ENCODE results near the gene TM4SF20. TPM values are rescaled to one million over a fixed set of nuclear protein-coding genes. Genes with fewer than 3 reads are reported as not detected.

The TM4SF20 gene
- total and polyA plus RNA-seq, 2 donors (not counting 1 experiment from before 2014, with no cell fraction given), result 1.3 TPM; not detected in 1

DNA sequence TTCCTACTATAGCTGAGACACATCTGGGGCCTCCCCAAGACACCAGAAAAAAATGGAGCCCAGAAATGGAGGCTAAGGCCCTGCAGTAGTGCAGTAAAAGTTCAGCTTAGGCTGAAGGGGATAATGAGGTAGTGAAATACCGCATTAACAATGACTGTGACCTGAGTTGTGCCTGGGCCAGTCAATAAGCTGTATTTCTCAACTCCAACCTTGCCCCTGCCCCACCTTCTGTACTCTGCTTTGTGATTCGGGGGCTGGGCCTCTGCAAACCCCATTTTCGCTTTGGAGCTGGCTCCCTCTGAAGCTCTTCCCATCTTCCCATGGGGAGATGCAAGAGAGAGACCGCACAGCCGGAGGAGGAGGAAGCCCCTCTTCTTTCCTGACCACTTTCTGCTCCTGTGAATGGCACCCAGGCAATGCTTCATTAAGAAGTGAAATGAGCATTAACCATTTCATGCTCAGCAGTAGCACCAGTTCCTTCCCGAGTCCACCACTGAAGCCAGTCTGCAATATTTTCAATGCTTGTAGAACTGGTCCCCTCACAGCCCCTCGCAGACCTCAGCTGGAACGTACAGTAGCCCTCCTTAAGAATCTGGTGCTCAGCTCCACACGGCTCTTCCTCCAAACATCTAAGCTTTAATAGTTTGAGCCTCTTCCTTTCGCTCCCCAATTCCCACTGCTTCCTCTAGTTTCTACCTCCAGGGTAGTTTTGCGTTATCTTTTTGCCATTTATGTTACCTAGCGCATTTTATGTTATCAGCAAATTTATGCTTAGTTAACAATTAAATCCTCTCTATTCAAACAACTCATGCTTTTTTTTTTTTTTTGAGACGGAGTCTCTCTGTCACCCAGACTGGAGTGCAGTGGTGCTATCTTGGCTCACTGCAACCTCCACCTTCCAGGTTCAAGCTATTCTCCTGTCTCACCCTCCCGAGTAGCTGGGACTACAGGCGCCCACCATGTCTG lies 41.3 kb upstream of the TM4SF20 start:
- H3K27ac ChIP-seq (ENCODE audit: insufficient read depth, low read length), result no peak overlapping the region

DNA sequence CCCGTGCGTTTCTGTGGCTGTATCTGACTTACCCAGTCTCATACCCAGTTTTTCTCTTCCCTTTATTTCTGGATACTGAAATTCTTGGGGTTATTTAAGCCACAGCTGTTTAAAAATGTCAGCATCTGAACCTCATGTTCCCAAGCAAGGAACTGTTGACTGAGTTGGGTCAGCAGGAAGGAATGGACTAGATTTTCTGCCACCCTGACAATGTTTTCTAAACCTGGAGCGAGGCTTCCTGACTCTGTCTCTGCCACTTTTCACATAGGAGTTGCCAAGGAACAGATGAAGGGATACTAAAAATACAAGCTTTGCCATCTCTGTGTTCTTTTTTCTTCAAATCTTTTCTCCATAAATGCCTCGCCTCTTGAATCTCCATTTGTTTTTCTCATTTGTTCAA lies 37.6 kb upstream of the TM4SF20 start:
- no peaks in the 10 kb centered on the region for H3K36me3 ChIP-seq (ENCODE audit: control insufficient read depth, insufficient read depth, low read length)
- no peak for DNase-seq (ENCODE audit: low read depth in 2 of 2)
- H3K4me2 ChIP-seq (ENCODE audit: extremely low read depth, insufficient read depth, low read length), result no peak overlapping the region
- no peak overlapping the region for H2AFZ ChIP-seq (ENCODE audit: low read length)
- TF ChIP-seq, protein P1, sequence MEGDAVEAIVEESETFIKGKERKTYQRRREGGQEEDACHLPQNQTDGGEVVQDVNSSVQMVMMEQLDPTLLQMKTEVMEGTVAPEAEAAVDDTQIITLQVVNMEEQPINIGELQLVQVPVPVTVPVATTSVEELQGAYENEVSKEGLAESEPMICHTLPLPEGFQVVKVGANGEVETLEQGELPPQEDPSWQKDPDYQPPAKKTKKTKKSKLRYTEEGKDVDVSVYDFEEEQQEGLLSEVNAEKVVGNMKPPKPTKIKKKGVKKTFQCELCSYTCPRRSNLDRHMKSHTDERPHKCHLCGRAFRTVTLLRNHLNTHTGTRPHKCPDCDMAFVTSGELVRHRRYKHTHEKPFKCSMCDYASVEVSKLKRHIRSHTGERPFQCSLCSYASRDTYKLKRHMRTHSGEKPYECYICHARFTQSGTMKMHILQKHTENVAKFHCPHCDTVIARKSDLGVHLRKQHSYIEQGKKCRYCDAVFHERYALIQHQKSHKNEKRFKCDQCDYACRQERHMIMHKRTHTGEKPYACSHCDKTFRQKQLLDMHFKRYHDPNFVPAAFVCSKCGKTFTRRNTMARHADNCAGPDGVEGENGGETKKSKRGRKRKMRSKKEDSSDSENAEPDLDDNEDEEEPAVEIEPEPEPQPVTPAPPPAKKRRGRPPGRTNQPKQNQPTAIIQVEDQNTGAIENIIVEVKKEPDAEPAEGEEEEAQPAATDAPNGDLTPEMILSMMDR (conservative IDR thresholded peaks at IDR 0.05 in 1 of 2, IDR thresholded peaks at IDR 0.05 in 1 of 2; ENCODE audit: low read depth in 1 of 2, low read length in 2 of 2), result no peak
- TF ChIP-seq EZH2 (IDR thresholded peaks at IDR 0.05; ENCODE audit: low read length, missing control alignments), result no peak
- peaks cover 2% of the 10 kb centered on the region for H3K4me1 ChIP-seq (ENCODE audit: control insufficient read depth, extremely low read depth, insufficient read depth, low read length)
- H3K9ac ChIP-seq (ENCODE audit: insufficient read depth, low read length), result no peak overlapping the region
- H3K4me3 ChIP-seq (replicated peaks in 1 of 4; ENCODE audit: control extremely low read depth in 1 of 4, insufficient read depth in 1 of 4, low read depth in 3 of 4, low read length in 4 of 4), result no peak overlapping the region
- H3K27ac ChIP-seq (ENCODE audit: insufficient read depth, low read length), result no peak overlapping the region
- H4K20me1 ChIP-seq (ENCODE audit: control insufficient read depth, extremely low read depth, insufficient read depth, low read length), result no peaks in the 10 kb centered on the region
- no peaks in the 10 kb centered on the region for H3K9me3 ChIP-seq (ENCODE audit: control insufficient read depth, insufficient read depth, low read depth, low read length)
- no peaks in the 10 kb centered on the region for H3K27me3 ChIP-seq (ENCODE audit: control insufficient read depth, insufficient read depth, low read length)
- no peaks in the 10 kb centered on the region for H3K79me2 ChIP-seq (ENCODE audit: control insufficient read depth, insufficient read depth, low read length)

More for the DNA sequence above, 41.3 kb upstream of the TM4SF20 start:
- no peak for DNase-seq (ENCODE audit: low read depth in 2 of 2)
- H3K4me1 ChIP-seq (ENCODE audit: control insufficient read depth, extremely low read depth, insufficient read depth, low read length), result no peaks in the 10 kb centered on the region
- H3K27me3 ChIP-seq (ENCODE audit: control insufficient read depth, insufficient read depth, low read length), result no peaks in the 10 kb centered on the region
- no peaks in the 10 kb centered on the region for H3K79me2 ChIP-seq (ENCODE audit: control insufficient read depth, insufficient read depth, low read length)
- no peaks in the 10 kb centered on the region for H3K9me3 ChIP-seq (ENCODE audit: control insufficient read depth, insufficient read depth, low read depth, low read length)
- H3K4me2 ChIP-seq (ENCODE audit: extremely low read depth, insufficient read depth, low read length), result no peak overlapping the region
- H3K36me3 ChIP-seq (ENCODE audit: control insufficient read depth, insufficient read depth, low read length), result no peaks in the 10 kb centered on the region
- no peak overlapping the region for H2AFZ ChIP-seq (ENCODE audit: low read length)
- H3K9ac ChIP-seq (ENCODE audit: insufficient read depth, low read length), result no peak overlapping the region
- H3K4me3 ChIP-seq (replicated peaks in 1 of 4; ENCODE audit: control extremely low read depth in 1 of 4, insufficient read depth in 1 of 4, low read depth in 3 of 4, low read length in 4 of 4), result no peak overlapping the region
- no peaks in the 10 kb centered on the region for H4K20me1 ChIP-seq (ENCODE audit: control insufficient read depth, extremely low read depth, insufficient read depth, low read length)
- TF ChIP-seq EZH2 (IDR thresholded peaks at IDR 0.05; ENCODE audit: low read length, missing control alignments), result no peak
- TF ChIP-seq, protein P1 (conservative IDR thresholded peaks at IDR 0.05 in 1 of 2, IDR thresholded peaks at IDR 0.05 in 1 of 2; ENCODE audit: low read depth in 1 of 2, low read length in 2 of 2), result no peak

DNA sequence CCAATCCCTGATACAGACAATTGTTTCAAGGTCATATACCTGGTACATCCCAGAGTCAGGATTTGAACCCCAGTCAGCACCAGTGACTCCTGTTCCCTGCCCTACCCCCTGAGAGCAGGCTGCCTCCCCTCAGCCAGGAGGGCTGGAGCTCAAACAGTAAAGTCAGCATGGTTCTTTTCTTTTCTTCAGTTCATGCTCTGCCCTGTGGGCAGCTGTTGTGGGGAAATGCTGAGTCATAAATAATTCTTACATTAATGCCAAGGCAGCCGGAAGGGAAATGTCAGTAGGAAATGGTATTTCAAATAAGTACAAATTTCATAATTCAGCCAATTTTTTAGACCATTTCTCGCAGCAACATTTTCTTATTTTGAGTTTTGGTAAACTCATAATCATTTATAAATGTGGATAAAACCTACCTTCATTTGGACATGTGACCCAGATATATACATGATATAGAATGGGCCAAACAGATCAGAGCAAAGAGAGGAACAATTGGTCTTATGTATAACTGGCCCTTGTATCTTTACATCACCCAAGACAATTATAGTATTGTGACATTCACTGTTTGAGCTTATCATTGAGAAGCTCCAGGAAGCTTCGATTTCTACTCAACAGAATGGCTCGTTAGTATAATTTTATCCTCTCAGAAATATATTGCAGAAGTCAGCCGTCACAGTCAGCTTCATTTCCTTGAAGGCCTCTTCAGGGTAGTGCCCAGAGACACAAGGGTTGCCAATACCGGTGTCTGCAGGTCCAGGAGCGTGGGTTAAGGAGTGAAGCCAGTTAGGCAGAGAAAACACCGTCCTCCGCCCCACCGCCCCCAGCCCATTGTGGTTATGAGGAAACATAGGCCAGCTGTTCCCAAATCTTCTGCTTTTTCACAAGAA lies 36.7 kb upstream of the TM4SF20 start:
- peak overlapping the region; percentile 7 for H2AFZ ChIP-seq (ENCODE audit: low read length)
- no peaks in the 10 kb centered on the region for H3K36me3 ChIP-seq (ENCODE audit: control insufficient read depth, insufficient read depth, low read length)
- H3K27me3 ChIP-seq (ENCODE audit: control insufficient read depth, insufficient read depth, low read length), result no peaks in the 10 kb centered on the region
- H3K4me1 ChIP-seq (ENCODE audit: control insufficient read depth, extremely low read depth, insufficient read depth, low read length), result peaks cover 2% of the 10 kb centered on the region
- H3K27ac ChIP-seq (ENCODE audit: insufficient read depth, low read length), result no peak overlapping the region
- TF ChIP-seq EZH2 (IDR thresholded peaks at IDR 0.05; ENCODE audit: low read length, missing control alignments), result no peak
- TF ChIP-seq, protein P1 (conservative IDR thresholded peaks at IDR 0.05 in 1 of 2, IDR thresholded peaks at IDR 0.05 in 1 of 2; ENCODE audit: low read depth in 1 of 2, low read length in 2 of 2), result no peak
- peak; percentile 78 to 85 for DNase-seq (ENCODE audit: low read depth in 2 of 2)
- H3K79me2 ChIP-seq (ENCODE audit: control insufficient read depth, insufficient read depth, low read length), result no peaks in the 10 kb centered on the region
- H3K9me3 ChIP-seq (ENCODE audit: control insufficient read depth, insufficient read depth, low read depth, low read length), result no peaks in the 10 kb centered on the region
- H3K4me2 ChIP-seq (ENCODE audit: extremely low read depth, insufficient read depth, low read length), result no peak overlapping the region
- no peak overlapping the region for H3K9ac ChIP-seq (ENCODE audit: insufficient read depth, low read length)
- no peak overlapping the region for H3K4me3 ChIP-seq (replicated peaks in 1 of 4; ENCODE audit: control extremely low read depth in 1 of 4, insufficient read depth in 1 of 4, low read depth in 3 of 4, low read length in 4 of 4)
- no peaks in the 10 kb centered on the region for H4K20me1 ChIP-seq (ENCODE audit: control insufficient read depth, extremely low read depth, insufficient read depth, low read length)
